Measurements from ENCODE around the gene CSTF1.
A peak's percentile ranks its signal among the peaks of the same experiment; 100 is the strongest.

CSTF1 gene

DNA sequence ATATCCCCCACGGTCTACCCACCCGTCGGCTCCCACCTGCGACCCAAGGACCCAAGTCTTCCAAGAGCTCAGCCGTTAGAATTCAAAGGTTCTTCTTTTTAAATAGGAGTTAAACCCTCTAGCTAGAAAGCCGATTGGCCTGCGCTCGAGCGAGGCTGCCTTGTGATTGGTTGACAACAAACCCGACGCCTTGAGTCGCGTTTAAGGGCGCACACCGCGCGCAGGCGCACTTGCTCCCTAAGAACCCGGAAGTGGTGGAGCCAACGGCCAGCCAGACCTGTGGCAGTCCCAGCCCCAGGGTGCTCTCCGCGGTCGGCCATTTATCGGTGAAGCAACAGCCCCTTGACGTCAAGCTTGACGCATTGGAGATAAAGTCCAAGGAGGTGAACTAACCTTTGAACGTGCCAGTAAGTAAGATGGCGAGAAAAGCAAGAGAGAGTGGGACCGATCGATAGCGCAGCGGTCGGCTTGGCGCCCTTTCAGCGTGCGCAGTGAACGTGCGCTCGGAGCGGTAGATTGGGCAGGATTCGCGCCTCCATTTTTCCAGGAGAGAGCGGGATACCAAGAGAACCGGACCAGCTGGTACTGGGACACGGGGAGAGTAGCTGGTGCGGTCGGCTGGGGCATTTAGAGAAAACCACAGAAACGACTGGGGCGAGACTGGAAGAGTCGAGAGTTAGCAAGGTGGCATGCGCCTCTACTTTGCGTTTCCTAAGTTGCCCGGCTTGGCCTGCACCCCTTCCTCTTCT is at the start of gene CSTF1, which contains the start of gene AURKA:
Gene CSTF1 (plus strand): TSS at position 514 of the 749 bp plus-strand sequence. CDS start 2,908 bp downstream, outside the sequence.
Gene AURKA (minus strand): TSS at position 84 of the 749 bp plus-strand sequence. CDS start 4,018 bp downstream, outside the sequence.
- DNase-seq, result peak; percentile 99

- no peak for DNase-seq
Measured at GRCh38 chr20:56342783-56343182, 49.7 kb upstream of the CSTF1 start.

GRCh38 chr20:56343861-56344381 is 48.5 kb upstream of the CSTF1 start:
- DNase-seq, result no peak

DNA sequence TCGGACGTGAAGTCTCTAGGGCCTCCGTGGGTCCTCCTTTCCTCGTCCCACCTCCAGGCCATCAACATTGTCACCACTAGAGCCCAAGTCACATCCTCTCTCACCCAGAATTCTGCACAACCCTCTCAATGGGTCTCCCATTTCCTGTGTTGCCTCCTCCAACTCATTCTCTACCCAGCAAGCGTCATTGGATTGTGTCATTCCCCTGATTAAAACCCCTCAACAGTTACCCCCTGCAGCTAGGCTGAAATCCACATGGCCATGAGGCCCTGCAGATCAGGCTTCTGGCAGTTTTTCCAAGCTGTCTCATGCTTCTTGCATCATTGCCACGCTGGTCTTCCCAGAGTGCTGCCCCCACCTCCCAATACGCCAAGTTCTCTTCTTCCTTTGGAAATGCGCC is 46.5 kb upstream of the CSTF1 start:
- no peak for DNase-seq

- DNase-seq, result no peak
Measured at GRCh38 chr20:56347628-56348304, 44.7 kb upstream of the CSTF1 start.

DNA sequence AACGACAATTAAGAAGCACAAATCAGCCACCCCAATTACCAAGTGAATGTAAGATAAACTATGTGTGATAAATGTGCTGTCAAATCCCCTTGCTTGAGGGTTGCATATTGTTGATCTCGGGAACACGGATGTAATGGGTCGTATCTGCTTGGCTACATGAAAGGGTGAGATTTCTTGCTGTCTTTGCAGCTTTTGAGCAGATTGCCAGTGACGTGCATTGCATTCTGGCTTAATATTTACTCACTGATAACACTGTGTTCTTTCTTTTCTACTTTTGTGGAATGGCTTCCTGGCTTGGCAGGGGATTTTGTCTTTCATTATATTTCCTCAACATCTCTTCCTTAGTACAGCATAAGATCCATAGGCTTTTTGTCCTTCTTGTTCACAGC is 44.1 kb upstream of the CSTF1 start:
- no peak for DNase-seq

DNA sequence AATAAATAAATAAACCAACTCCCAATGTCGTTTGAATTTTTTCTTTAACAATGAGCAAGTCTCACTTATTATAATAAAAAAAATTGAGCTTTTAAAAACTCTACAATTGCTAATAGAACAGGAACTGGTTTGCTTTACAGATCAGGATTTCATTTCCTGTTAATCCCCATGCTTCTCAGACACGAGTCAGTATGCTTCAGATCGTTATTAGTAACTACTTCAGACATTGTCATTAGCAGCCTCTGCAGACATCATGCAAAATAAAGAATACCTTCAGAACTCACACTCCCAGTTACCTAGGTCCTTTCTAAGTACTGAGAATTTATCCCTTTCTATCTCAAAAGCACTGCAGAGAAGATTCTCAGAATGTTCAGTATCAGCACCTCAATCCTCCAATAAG is 43.7 kb upstream of the CSTF1 start:
- DNase-seq, result no peak

DNA sequence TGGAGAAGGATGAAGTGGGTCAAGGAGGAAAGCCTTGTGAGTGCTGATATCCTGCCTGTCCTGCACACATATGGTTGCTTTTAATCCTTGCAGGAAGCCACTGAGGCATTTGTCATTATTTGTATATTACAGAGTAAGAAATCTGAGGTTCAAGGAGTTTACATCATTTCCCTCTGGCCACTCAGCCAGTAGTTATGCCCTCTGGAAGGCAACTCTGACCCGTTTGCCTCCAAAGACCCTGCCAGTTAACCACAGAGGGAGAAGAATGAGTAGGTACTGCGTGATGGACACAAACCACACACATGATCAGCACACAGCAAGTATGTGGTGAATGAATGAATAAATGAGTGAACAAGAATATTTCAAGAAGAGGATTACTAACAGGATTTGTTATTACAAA is 41.6 kb upstream of the CSTF1 start:
- DNase-seq, result no peak

GRCh38 chr20:56352345-56353055 is 39.9 kb upstream of the CSTF1 start:
- no peak for DNase-seq

- DNase-seq, result no peak
Measured at GRCh38 chr20:56353356-56353755, 39.1 kb upstream of the CSTF1 start.

GRCh38 chr20:56358070-56358469 is 34.4 kb upstream of the CSTF1 start:
- no peak for DNase-seq

- peak; percentile 86 for DNase-seq
Measured at GRCh38 chr20:56358600-56359211, 33.7 kb upstream of the CSTF1 start, which contains the start of gene FAM210B. TSS of gene FAM210B (plus strand) at chr20:56358974. CDS start at chr20:56359006, 32 bp downstream.

DNA sequence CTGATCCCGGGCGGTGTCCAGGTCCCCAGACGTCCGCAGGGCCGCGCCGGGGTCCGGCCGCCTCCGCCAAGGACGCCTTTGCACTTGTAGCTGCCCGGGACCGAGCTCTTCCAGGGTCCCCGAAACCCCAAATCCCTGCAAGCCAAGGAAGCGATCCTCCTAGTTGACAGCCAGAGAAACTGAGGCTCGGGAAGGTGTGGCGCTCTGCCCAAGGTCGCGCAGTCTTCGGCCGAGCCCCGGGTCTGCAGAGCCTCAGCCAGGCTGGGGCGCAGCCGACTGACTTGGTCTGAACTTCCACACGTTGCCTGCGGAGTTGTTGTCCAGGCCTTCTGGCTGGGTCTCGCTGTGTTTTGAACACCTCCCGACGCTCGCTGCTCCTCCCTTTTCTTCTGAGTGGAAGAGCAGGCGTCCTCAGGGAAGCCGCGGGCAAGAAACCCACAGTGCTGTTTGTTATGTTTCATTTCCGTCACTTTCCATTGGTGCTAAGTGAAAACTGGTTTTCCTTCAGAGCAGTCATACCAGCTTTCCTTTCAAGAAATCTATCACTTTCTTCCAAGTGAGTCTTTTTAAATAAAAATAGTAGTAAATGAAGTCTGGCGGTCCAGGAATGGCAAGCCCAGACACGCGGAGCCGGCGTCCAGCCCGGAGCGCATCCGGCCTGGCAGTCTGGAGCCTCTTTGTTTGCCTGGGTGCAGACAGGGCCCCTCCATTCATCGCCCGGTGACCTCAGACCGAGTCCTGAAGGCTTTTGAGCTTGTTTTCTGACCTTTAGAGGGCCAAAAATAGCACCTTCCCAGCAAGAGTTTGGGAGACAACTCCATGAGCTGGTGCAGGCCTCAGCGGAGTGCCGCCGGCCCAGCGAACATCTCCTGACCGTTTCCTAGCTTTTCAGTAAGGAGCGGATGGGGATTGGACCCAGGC is 33.0 kb upstream of the CSTF1 start:
- DNase-seq, result peak; percentile 33

- peak; percentile 23 for DNase-seq
Measured at GRCh38 chr20:56360133-56360907, 32.1 kb upstream of the CSTF1 start.

- DNase-seq, result no peak
Measured at GRCh38 chr20:56360908-56361205, 31.6 kb upstream of the CSTF1 start.

- no peak for DNase-seq
Measured at GRCh38 chr20:56361900-56362299, 30.5 kb upstream of the CSTF1 start.

GRCh38 chr20:56362833-56363413 is 29.5 kb upstream of the CSTF1 start:
- no peak for DNase-seq

DNA sequence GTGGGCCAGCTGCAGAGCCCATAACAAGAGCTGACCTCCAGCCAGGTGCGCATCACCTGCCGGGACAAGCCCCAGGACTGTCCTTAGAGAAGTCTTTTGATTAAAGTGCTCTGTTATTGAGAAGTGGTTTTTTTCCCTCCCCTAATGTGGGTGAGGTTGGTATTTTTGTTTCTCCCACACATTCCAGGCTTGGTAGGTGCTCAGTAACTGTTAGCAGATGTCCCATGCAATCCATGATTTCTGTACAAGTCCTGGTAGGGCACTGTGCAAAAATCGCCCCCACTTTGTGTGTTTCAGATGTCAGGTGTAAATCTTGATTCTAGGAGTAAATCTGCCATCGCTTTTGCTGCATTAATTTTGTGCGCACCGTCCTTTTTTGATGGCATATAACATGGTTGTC is 29.0 kb upstream of the CSTF1 start:
- no peak for DNase-seq

GRCh38 chr20:56368351-56369134 is 23.9 kb upstream of the CSTF1 start:
- DNase-seq, result no peak

- DNase-seq, result peak; percentile 31
Measured at GRCh38 chr20:56369179-56369578, 23.3 kb upstream of the CSTF1 start.

Data from NCI-H2171 treated with DMSO at 0.1 percent for 48 hours (cell line).